Bronchial epithelial cell (primary cell): ENCODE data around the gene KCNAB1. TPM values are rescaled to one million over a fixed set of nuclear protein-coding genes. Genes with fewer than 3 reads are reported as not detected.

Experiments
- DNase-seq: peaks from one replicate; pipeline ENCODE4 v3.0.0-alpha.2; 2010; ENCODE audit warnings: low read depth
- FAIRE-seq: peaks from 2 replicates; lab custom pipeline; 2011; peaks lifted over from hg19 to GRCh38; lab: Jason Lieb, UNC
- H3K27me3 ChIP-seq: 2 replicates; pipeline ENCODE4 v1.5.1; 2011; ENCODE audit warnings: low read length; ENCODE audit not compliant: control insufficient read depth, insufficient read depth
- H3K36me3 ChIP-seq: 2 replicates; pipeline ENCODE4 v1.5.1; 2011; ENCODE audit warnings: low read length; ENCODE audit not compliant: control insufficient read depth, insufficient read depth
- H3K4me3 ChIP-seq: 2 replicates; pipeline ENCODE4 v1.5.1; 2011; ENCODE audit warnings: mild to moderate bottlenecking, low read depth, low read length, control low read depth
- CTCF ChIP-seq: IDR thresholded peaks from 2 replicates; pipeline ENCODE4 v1.5.1; 2011; ENCODE audit warnings: mild to moderate bottlenecking, moderate library complexity, low read length, control low read depth, inconsistent platforms; ENCODE audit not compliant: insufficient read depth, severe bottlenecking
- total RNA-seq: library from RNA; depleted of rRNA; stranded (reverse); fragments of >200 nt; gene quantifications from 2 replicates; pipeline ENCODE4 v1.2.1, GENCODE V29; 2014

The KCNAB1 gene
- total RNA-seq, 1 donor from 2014 or later = 0.26 TPM

DNA sequence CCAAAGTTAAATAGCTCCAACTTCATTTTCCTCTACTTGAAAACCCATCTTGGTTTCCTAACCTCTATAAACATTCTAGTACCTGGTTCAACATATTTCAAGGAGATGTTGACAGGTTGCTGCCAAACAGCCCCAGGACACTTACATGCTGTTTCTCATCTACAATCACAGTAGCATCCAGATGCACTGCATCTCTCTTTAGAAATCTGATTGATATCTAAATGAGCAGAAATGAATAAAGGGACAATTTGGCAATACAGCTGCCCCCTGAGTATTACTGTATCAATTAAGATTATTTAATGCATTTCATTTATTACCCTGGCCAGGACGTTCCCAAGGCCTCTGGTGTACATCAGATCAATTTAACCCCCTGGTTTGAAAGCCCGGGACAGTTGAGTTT is 360.6 kb downstream of the KCNAB1 start:
- TF ChIP-seq CTCF = no peak
- no peak for DNase-seq
- Histone ChIP-seq H3K27me3 (no peaks in the 10 kb centered on the region), H3K36me3 (no peaks in the 10 kb centered on the region), H3K4me3 (no peak overlapping the region)
- no peak for FAIRE-seq

DNA sequence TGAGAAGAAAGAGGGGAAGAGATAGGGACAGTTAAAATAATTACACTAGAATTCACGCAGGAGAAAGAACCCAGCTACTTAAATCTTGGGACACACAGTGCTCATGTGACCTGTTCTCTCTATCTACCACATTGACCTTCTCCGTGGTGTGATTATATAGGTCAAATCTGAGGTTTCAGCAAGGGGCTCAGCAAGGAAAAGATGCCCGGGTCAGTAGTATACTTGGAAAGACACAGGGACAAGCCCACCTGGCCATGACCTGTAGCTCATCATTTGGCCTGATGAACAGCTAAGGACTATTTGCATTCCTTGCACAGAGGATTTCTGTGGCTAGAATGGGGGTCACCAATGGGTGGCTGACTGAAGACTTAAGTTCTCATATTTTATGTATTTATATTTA is 362.6 kb downstream of the KCNAB1 start:
- TF ChIP-seq CTCF = no peak
- no peaks in the 10 kb centered on the region for H3K36me3 ChIP-seq
- no peak overlapping the region for H3K4me3 ChIP-seq
- FAIRE-seq = no peak
- no peak for DNase-seq
- H3K27me3 ChIP-seq = no peaks in the 10 kb centered on the region

- FAIRE-seq = no peak
- H3K4me3 ChIP-seq = no peak overlapping the region
- TF ChIP-seq CTCF = no peak
These were observed 363.0 kb downstream of the KCNAB1 start for GRCh38 chr3:156483426-156483825.

GRCh38 chr3:156483961-156484787 is 363.8 kb downstream of the KCNAB1 start:
- TF ChIP-seq CTCF = no peak
- no peaks in the 10 kb centered on the region for H3K36me3 ChIP-seq
- DNase-seq = peak; percentile 68

More at GRCh38 chr3:156483426-156483825, 363.0 kb downstream of the KCNAB1 start:
- Histone ChIP-seq H3K27me3 (no peaks in the 10 kb centered on the region), H3K36me3 (no peaks in the 10 kb centered on the region)
- peak; percentile 85 for DNase-seq

DNA sequence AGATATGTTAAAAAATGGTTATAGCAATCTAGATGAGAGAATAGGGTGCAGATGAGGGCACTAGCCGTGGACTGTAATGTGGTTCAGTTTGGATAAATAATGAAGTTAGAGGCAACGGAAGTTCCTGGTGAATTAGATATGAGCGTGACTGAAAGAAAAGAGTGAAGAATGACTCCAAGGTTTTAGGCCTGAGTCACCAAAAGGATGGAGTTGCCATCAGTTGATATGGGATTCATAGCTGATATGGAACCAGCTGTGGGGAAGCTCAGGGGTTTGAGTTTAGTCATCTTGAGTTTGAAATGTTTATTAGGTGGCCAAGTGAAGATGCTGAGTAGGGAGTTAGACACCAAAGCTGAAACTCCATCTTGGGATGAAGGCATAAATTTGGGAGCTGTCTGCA is 368.4 kb downstream of the KCNAB1 start:
- FAIRE-seq = no peak
- TF ChIP-seq CTCF = no peak
- no peaks in the 10 kb centered on the region for H3K36me3 ChIP-seq

More at GRCh38 chr3:156483961-156484787, 363.8 kb downstream of the KCNAB1 start:
- no peaks in the 10 kb centered on the region for H3K27me3 ChIP-seq
- H3K4me3 ChIP-seq = no peak overlapping the region
- no peak for FAIRE-seq

More for the DNA sequence above, 368.4 kb downstream of the KCNAB1 start:
- Histone ChIP-seq H3K4me3 (no peak overlapping the region), H3K27me3 (no peaks in the 10 kb centered on the region)
- DNase-seq = no peak
